ENCODE measurements around the gene GCAT. TPM values are rescaled to one million over a fixed set of nuclear protein-coding genes. Genes with fewer than 3 reads are reported as not detected.
"Not testable (repeated sequence)": the region's sequence is repeated elsewhere in the genome, so short reads cannot be mapped to it uniquely, and the experiment has no call there.

GCAT gene
- total RNA-seq, 1 donor from 2014 or later, result 22.3 TPM

- DNase-seq (ENCODE audit: low spot score), result no peak
Observed at GRCh38 chr22:37782340-37783168, 25.2 kb upstream of the GCAT start.

DNA sequence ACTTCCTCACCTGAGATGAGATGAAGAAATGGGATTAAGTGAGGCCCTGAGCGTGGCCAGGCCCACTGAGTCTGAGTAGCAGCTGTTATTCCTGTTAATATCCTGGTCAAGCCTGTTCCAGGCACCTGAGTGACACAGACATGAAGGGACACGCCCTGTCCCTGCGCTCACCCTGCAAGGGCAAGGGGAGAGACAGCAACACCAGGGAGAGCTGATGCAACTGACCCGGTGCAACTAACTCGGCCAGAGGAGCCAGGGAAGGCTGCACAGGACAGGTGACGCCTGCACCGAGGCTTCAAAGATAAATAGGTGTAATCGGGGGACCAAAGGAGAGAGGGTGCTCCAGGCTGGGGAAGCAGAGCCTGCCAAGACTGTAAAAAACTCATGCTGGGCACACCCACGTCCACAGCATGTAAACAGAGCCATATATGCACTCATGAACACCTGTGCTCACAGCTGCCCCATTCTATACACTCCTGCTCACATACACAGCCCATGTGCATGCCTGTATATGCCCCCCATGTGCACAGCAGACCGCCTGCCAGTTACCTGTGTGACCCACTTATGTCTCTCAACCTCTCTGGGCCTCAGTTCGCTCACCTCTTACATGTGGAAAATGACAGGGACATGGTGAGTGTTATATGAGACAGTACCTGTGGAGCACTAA is 22.8 kb upstream of the GCAT start:
- peak; percentile 69 for DNase-seq (ENCODE audit: low spot score)

DNA sequence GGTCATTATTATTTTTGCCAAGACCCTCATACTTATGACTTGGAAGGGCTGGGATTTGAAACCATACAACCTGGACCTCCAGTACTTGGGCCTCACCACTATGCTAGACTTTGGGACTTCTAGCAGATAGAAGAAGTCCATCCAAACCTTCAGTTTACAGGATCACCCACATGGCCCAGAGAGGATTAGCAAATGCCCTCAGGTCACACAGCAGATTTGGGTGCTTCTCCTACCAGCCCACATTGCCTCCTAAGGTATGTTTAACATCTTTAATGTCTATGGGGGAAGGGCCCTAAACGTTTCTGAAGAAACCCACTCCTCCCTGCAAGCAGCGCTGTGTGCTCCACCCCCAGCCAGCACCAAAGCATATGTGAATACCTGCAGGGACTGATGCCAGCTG is 17.5 kb upstream of the GCAT start:
- no peak for DNase-seq (ENCODE audit: low spot score)

DNA sequence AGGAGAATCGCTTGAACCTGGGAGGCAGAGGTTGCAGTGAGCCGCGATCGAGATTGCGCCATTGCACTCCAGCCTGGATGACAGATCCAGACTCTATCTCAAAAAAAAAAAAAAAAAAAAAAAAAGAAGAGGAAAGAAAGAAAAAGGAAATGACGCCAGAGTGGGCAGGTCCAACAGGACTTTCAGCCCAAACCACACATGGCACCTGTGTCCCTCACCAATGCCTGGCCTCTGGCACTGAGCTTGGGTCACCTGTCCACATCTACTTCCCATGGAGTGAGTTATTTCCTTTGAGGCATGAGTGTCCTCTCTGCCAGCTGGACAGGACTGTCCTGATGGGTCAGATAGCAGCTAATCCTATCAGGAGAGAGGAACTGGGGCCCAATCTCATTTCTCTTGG is 15.2 kb upstream of the GCAT start:
- DNase-seq (ENCODE audit: low spot score), result no peak

DNA sequence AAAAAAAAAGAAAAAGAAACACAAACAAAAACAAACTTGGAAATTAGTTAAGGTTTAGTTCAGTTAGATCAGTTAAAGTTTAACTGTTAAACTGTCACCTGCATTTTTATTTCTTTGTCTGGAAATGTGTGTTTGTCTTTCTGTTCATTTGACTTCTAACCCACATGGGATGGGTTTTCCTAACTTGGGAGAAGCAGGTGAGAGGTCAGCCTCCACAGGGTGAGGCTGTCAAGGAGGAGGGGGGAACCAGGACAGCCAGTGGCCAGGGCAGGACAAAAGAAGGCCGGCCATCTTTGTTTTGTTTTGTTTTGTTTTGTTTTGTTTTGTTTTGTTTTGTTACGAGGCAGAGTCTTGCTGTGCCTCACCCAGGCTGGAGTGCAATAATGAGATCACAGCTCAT is 13.4 kb upstream of the GCAT start:
- DNase-seq (ENCODE audit: low spot score), result no peak

- no peak for DNase-seq (ENCODE audit: low spot score)
Observed at GRCh38 chr22:37796079-37796478, 11.7 kb upstream of the GCAT start.

DNA sequence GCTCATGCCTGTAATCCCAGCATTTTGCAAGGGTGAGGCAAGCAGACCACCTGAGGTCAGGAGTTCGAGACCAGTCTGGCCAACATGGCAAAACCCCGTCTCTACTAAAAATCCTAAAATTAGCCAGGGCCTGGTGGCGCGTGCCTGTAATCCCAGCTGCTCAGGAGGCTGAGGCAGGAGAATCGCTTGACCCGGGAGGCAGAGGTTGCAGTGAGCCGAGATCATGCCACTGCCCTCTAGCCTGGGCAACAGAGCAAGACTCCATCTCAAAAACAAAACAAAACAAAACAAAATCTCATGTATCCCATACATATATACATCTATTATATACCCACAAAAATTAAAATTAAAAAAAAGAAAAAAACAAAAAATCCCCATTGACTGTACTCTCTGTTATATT is 10.5 kb upstream of the GCAT start:
- DNase-seq (ENCODE audit: low spot score), result not testable (repeated sequence)

- DNase-seq (ENCODE audit: low spot score), result no peak
Observed at GRCh38 chr22:37797874-37798500, 9.7 kb upstream of the GCAT start.

GRCh38 chr22:37799979-37800378 is 7.8 kb upstream of the GCAT start:
- DNase-seq (ENCODE audit: low spot score), result not testable (repeated sequence)

GRCh38 chr22:37801946-37802309 is 5.8 kb upstream of the GCAT start:
- DNase-seq (ENCODE audit: low spot score), result no peak

DNA sequence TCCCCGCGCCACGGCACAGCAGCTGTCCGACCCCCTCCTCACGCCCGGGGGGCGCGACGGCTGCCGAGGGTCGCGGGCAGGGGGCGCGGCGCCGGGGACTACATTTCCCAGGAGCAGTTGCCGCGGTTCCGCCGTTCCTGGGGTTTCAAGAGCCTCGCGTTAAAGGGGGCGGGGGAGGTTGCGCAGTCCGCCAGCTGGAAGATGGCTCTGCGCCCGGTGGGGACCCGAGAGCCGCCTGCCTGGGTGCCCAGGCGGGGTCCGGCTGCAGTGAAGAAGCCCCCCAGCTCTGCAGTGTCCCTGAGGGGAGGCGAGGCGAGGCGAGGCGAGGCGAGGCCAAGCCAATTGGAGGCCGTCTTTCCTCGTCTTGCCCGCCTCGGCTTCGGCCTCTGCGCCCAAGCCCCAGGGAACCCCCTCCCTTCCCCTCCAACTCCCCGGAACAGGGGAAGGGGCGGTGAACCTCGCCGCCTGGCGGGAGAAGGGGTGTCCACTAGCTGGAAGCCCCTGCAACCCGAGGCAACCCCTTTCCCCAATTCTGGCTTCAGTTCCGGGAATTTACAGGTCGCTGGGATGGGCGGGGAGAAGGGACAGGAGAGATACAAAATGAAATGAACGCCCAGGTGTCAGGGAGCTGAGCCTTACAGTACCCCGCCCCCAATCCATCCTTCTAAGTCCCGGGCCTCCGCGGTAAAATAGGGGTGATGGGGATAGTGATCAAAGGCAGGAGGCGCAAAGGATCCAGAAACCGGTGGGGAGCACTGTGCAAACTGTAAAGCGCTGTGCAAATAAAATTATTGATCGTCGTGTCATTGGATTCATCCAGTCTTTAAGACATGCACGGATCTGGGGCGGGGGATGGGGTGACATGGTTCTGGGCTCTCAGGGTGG is 5.2 kb upstream of the GCAT start:
- DNase-seq (ENCODE audit: low spot score), result peak; percentile 53

- DNase-seq (ENCODE audit: low spot score), result no peak
Observed at GRCh38 chr22:37803195-37803638, 4.5 kb upstream of the GCAT start.

- no peak for DNase-seq (ENCODE audit: low spot score)
Observed at GRCh38 chr22:37803639-37804351, 3.9 kb upstream of the GCAT start.

GRCh38 chr22:37804352-37804880 is 3.3 kb upstream of the GCAT start:
- no peak for DNase-seq (ENCODE audit: low spot score)

GRCh38 chr22:37804881-37805809 is 2.6 kb upstream of the GCAT start:
- peak; percentile 91 for DNase-seq (ENCODE audit: low spot score)

GRCh38 chr22:37805810-37806277 is 1.9 kb upstream of the GCAT start:
- DNase-seq (ENCODE audit: low spot score), result no peak

DNA sequence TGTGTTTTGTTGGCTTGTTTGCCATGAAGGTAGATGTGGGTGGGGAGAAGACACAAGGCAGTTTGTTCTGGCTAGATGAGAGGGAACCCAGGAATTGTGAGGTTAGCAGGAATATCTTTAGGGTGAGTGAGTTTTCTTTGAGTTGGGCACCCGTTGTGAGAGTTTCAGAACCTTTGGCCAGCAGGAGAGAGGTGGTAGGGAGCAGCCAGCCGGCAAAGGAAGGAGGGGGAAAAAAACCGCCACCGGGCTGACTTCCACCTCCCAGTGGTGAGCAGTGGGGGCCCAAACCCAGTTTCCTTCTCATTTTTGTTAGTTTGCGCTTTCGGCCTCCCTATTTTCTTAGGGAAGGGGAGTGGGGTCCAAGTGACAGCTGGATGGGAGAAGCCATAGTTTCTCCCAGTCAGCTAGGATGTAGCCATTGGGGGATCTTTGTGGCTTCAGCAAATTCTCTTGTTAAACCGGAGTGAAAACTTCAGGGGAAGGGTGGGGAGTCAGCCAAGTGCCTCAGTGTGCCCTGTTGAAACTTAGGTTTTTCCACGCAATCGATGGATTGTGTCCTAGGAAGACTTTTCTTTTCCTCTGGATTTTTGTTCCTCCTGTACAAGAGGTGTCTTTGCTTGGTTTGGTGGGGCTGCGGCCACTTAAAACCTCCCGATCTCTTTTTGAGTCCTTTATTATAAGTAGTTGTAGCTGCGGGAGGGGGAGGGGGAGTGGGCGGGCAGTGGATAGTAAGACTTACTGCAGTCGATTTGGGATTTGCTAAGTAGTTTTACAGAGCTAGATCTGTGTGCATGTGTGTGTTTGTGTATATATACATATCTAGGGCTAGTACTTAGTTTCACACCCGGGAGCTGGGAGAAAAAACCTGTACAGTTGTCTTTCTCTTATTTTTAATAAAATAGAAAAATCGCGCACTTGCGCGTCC is 1.1 kb upstream of the GCAT start:
- no peak for DNase-seq (ENCODE audit: low spot score)

DNA sequence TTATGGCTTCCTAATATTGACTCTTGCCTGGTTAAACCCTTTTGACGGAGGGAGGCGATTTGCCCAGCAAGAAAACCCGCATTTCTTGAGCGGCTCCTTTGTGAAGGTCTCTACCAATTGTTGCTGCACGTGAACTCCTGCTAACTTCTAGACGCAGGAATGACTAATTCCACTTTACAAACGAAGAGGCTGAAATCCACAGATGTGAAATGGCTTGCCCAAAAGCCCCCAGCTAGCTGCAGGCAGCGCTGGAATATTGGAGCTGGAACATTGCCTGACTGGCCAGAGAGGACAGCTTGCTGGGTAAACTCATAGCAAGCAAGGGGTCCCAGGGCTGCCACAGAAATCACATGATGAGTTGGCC is 542 bp downstream of the GCAT start:
- no peak for DNase-seq (ENCODE audit: low spot score)
